Measurements from ENCODE around the gene NMB.
A peak's percentile ranks its signal among the peaks of the same experiment; 100 is the strongest.

NMB gene

GRCh38 chr15:84668221-84668982 is 10.4 kb upstream of the NMB start:
- no peak for TF ChIP-seq ZNF274 (IDR thresholded peaks at IDR 0.05; ENCODE audit: low read depth, low read length)
- no peak overlapping the region for H3K4me3 ChIP-seq (ENCODE audit: low read length)

GRCh38 chr15:84666373-84666772 is 8.4 kb upstream of the NMB start:
- no peak for TF ChIP-seq ZNF274 (IDR thresholded peaks at IDR 0.05; ENCODE audit: low read depth, low read length)

GRCh38 chr15:84661001-84661400 is 3.0 kb upstream of the NMB start:
- H3K4me3 ChIP-seq (ENCODE audit: low read length) = no peak overlapping the region
- TF ChIP-seq ZNF274 (IDR thresholded peaks at IDR 0.05; ENCODE audit: low read depth, low read length) = no peak

More at GRCh38 chr15:84666373-84666772, 8.4 kb upstream of the NMB start:
- no peak overlapping the region for H3K4me3 ChIP-seq (ENCODE audit: low read length)

- H3K4me3 ChIP-seq (ENCODE audit: low read length) = no peak overlapping the region
These were observed 2.1 kb upstream of the NMB start for GRCh38 chr15:84659904-84660781.

GRCh38 chr15:84658788-84659411 is 901 bp upstream of the NMB start:
- peak overlapping the region; percentile 52; the same call in 1 of the 2 replicates for H3K4me3 ChIP-seq (ENCODE audit: low read length)
- no peak for TF ChIP-seq ZNF274 (IDR thresholded peaks at IDR 0.05; ENCODE audit: low read depth, low read length)

More at GRCh38 chr15:84659904-84660781, 2.1 kb upstream of the NMB start:
- no peak for TF ChIP-seq ZNF274 (IDR thresholded peaks at IDR 0.05; ENCODE audit: low read depth, low read length)

- TF ChIP-seq ZNF274 (IDR thresholded peaks at IDR 0.05; ENCODE audit: low read depth, low read length) = no peak
- H3K4me3 ChIP-seq (ENCODE audit: low read length) = peak overlapping the region; percentile 48; the same call in 1 of the 2 replicates
These were observed 285 bp downstream of the NMB start for GRCh38 chr15:84657748-84658079.

GRCh38 chr15:84656972-84657371 is 1.0 kb downstream of the NMB start:
- TF ChIP-seq ZNF274 (IDR thresholded peaks at IDR 0.05; ENCODE audit: low read depth, low read length) = no peak
- H3K4me3 ChIP-seq (ENCODE audit: low read length) = no peak overlapping the region

- peak overlapping the region; percentile 92 for H3K4me3 ChIP-seq (ENCODE audit: low read length)
- TF ChIP-seq ZNF274 (IDR thresholded peaks at IDR 0.05; ENCODE audit: low read depth, low read length) = no peak
These were observed 3.1 kb downstream of the NMB start for GRCh38 chr15:84654689-84655453.

- H3K4me3 ChIP-seq (ENCODE audit: low read length) = peak within 1 kb of the TSS; percentile 92
- TF ChIP-seq ZNF274 (IDR thresholded peaks at IDR 0.05; ENCODE audit: low read depth, low read length) = no peak
These were observed 3.9 kb downstream of the NMB start, which contains the start of gene WDR73 for GRCh38 chr15:84653910-84654688. WDR73 (minus strand) TSS chr15:84654283; CDS start chr15:84654274, 9 bp downstream.

- H3K4me3 ChIP-seq (ENCODE audit: low read length) = peak overlapping the region; percentile 92
- no peak for TF ChIP-seq ZNF274 (IDR thresholded peaks at IDR 0.05; ENCODE audit: low read depth, low read length)
These were observed 4.5 kb downstream of the NMB start for GRCh38 chr15:84653584-84653909.

- no peak for TF ChIP-seq ZNF274 (IDR thresholded peaks at IDR 0.05; ENCODE audit: low read depth, low read length)
These were observed 8.3 kb downstream of the NMB start for GRCh38 chr15:84649706-84650105.

GRCh38 chr15:84648539-84648938 is 9.5 kb downstream of the NMB start:
- no peak overlapping the region for H3K4me3 ChIP-seq (ENCODE audit: low read length)
- no peak for TF ChIP-seq ZNF274 (IDR thresholded peaks at IDR 0.05; ENCODE audit: low read depth, low read length)

More at GRCh38 chr15:84649706-84650105, 8.3 kb downstream of the NMB start:
- no peak overlapping the region for H3K4me3 ChIP-seq (ENCODE audit: low read length)

GRCh38 chr15:84647726-84648125 is 10.3 kb downstream of the NMB start:
- no peak overlapping the region for H3K4me3 ChIP-seq (ENCODE audit: low read length)
- no peak for TF ChIP-seq ZNF274 (IDR thresholded peaks at IDR 0.05; ENCODE audit: low read depth, low read length)

Measured in GM08714 (cell line).